Body of pancreas (tissue), 4 donors: Measurements from ENCODE around the gene KRT81. TPM values are rescaled to one million over a fixed set of nuclear protein-coding genes. Genes with fewer than 3 reads are reported as not detected.

ENCODE experiments used
- ATAC-seq: fragments of 150-250 bp; one replicate; pipeline ENCODE4 v1.9.1; 2016
- DNase-seq, 4 donors: peaks; one replicate each; pipeline ENCODE4 v3.0.0-alpha.2; 2019
- H3K27ac ChIP-seq, 4 donors: fragments of 200-600 bp; sonication (generic); 1 replicate in 3 of 4; 2 replicates in 1 of 4; pipeline versions ENCODE4 v1.5.1 to v1.6.1; 2016 to 2019; ENCODE audit warnings: mild to moderate bottlenecking in 1 of 4, mixed read lengths in 1 of 4, moderate library complexity in 1 of 4
- H3K27me3 ChIP-seq, 2 donors: fragments of 200-600 bp; sonication (generic); one replicate each; pipeline ENCODE4 v1.6.0; 2016; ENCODE audit warnings: mild to moderate bottlenecking in 1 of 2
- H3K36me3 ChIP-seq, 2 donors: fragments of 200-600 bp; sonication (generic); replicated peaks in 1 of 2; 2 replicates each; pipeline ENCODE4 v1.5.1; 2016; ENCODE audit warnings: low read depth in 2 of 2; ENCODE audit not compliant: insufficient read depth in 1 of 2
- H3K4me1 ChIP-seq: fragments of 200-600 bp; sonication (generic); one replicate; pipeline ENCODE4 v1.6.0; 2016
- H3K4me3 ChIP-seq, 2 donors: fragments of 200-600 bp; sonication (generic); 1 replicate in 1 of 2; 2 replicates in 1 of 2; pipeline ENCODE4 v1.5.1; 2016 to 2019
- H3K9me3 ChIP-seq, 3 donors: fragments of 200-600 bp; sonication (generic); 1 replicate in 2 of 3; 2 replicates in 1 of 3; pipeline ENCODE4 v1.5.1; 2016
- CTCF ChIP-seq, 7 experiments: fragments of 450-650 bp in 4 of 7; fragments of 200-600 bp in 3 of 7; sonication (generic) in 3 of 7; IDR thresholded peaks; one replicate each; pipeline ENCODE4 v1.5.1; 2016 to 2019; ENCODE audit warnings: antibody characterized with exemption in 7 of 7
- POLR2A ChIP-seq, 3 donors: fragments of 450-650 bp; IDR thresholded peaks; one replicate each; pipeline ENCODE4 v1.6.1; 2016; ENCODE audit warnings: antibody characterized with exemption in 3 of 3, mild to moderate bottlenecking in 2 of 3
- WGBS, 2 donors: methylation state at CpG; one replicate each; pipeline ENCODE4 v1.1.5; 2017; 5-methylcytosine and 5-hydroxymethylcytosine counted together
- intact Hi-C: fragments of 100-400 bp; cut with DNase I; formaldehyde crosslinking; loops from one replicate; pipeline ENCODE4 v1.15.1; 2023
- total RNA-seq, 2 donors: library from RNA; depleted of rRNA; stranded (reverse); fragments of >200 nt; gene quantifications; one replicate each; pipeline ENCODE4 v1.1.0, GENCODE V29; 2016

KRT81 gene
- not detected for total RNA-seq

DNA sequence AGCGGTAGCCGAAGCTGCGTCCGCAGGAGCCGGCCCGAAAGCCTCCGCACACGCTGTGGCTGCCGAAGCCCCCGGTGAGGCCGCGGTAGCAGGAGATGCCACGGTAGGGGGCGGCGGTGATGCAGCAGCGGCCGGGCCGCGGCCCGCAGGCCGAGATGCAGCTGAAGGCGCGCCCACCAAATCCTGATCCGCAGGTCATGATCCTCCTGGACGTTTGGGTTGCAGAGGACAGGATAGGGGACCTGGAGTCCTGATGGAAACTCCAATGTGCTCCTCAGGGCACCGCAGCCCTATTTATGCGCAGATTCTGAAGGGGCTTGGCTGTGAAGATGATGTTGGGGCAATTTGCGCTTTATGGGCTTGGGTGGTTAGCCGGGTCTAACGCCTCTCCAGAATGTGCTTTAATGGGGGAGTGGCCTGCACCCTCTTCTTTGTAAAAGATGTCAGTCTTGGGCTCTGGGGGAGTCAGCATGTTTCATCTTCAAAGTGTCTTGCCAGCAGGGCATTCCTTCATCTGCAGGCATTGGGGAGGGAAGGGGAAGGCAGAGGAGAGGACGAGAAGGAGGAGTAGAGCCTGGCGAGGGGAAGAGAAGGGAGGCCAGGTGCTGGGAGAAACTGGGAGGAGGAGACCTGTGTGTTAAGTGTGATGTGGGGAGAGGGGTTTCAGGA lies at the start of gene KRT81:
Gene KRT81 (minus strand): TSS at position 268 of the 669 bp plus-strand sequence. CDS start 69 bp downstream, at position 199.
- intact Hi-C loops = no loop called here
- no peaks in the 10 kb centered on the region for H3K9me3 ChIP-seq
- H3K4me3 ChIP-seq = no peak within 1 kb of the TSS
- no peak for TF ChIP-seq CTCF (IDR thresholded peaks at IDR 0.05)
- no peak for TF ChIP-seq POLR2A (IDR thresholded peaks at IDR 0.05)
- no peak for ATAC-seq
- no peaks in the 10 kb centered on the region for H3K4me1 ChIP-seq
- no peak within 1 kb of the TSS for H3K27ac ChIP-seq
- no peaks in the 10 kb centered on the region for H3K27me3 ChIP-seq
- WGBS, 2 donors = 59 to 68% methylated on average over 15 of the region's 32 CpGs
- no peaks in the 10 kb centered on the region for H3K36me3 ChIP-seq
- DNase-seq = no peak

GRCh38 chr12:52338241-52338960 lies 47.1 kb upstream of the KRT81 start:
- ATAC-seq (no peak), DNase-seq (no peak)
- 77 to 84% methylated on average over 10 of the region's 10 CpGs for WGBS, 2 donors
- H3K4me1 ChIP-seq = peaks cover 4% of the 10 kb centered on the region
- H3K9me3 ChIP-seq = peaks cover 0 to 2% (median 0%) of the 10 kb centered on the region in 3 donors
- no peak overlapping the region for H3K27ac ChIP-seq
- no peaks in the 10 kb centered on the region for H3K36me3 ChIP-seq
- intact Hi-C loops = no loop called here
- H3K27me3 ChIP-seq = no peaks in the 10 kb centered on the region
- TF ChIP-seq POLR2A (IDR thresholded peaks at IDR 0.05) = no peak
- no peak for TF ChIP-seq CTCF (IDR thresholded peaks at IDR 0.05)
- H3K4me3 ChIP-seq = no peak overlapping the region

DNA sequence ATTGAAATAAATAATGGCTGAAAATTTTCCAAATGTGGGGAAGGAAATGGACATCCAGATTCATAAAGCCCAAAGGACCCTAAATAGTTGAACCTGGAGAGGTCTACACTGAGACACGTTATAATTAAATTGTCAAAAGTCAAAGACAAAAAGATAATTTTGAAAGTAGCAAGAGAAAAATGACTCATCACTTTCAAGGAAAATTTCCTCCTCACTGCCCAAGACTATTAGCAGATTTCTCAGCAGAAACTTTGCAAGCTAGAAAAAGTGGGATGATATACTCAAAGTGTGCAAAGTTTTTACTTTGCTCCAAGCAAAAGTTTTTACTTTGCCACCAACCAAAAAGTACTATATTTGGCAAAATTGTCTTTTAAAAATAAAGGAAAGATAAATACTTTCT lies 45.7 kb upstream of the KRT81 start:
- Histone ChIP-seq H3K36me3 (no peaks in the 10 kb centered on the region), H3K9me3 (no peaks in the 10 kb centered on the region), H3K27me3 (no peaks in the 10 kb centered on the region), H3K4me1 (peaks cover 4% of the 10 kb centered on the region), H3K4me3 (no peak overlapping the region), H3K27ac (no peak overlapping the region)
- TF ChIP-seq POLR2A (IDR thresholded peaks at IDR 0.05) (no peak), CTCF (IDR thresholded peaks at IDR 0.05) (no peak)
- ATAC-seq = no peak
- no peak for DNase-seq
- WGBS, 2 donors = 73 to 80% methylated on average over 1 of the region's 1 CpG
- intact Hi-C loops = no loop called here

DNA sequence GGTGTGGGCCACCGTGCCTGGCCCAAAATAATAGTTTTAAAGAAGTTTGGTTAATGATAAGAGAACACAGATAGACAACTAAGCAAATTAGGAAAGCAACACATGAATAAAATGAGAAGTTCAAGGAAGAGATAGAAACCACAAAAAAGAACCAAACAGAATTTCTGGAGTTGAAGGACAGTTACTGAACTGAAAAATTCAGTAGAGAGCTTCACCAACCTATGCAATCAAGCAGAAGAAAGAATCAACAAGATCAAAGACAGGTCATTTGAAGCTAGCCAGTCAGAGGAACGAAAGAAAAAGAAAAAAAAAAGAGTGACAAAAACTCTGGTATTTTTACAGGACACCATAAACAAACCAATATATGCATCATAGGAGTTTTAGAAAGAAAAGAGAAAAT lies 45.3 kb upstream of the KRT81 start:
- H3K4me1 ChIP-seq = peaks cover 4% of the 10 kb centered on the region
- H3K36me3 ChIP-seq = no peaks in the 10 kb centered on the region
- DNase-seq (no peak), ATAC-seq (no peak)
- H3K27ac ChIP-seq = no peak overlapping the region
- intact Hi-C loops = no loop called here
- TF ChIP-seq POLR2A (IDR thresholded peaks at IDR 0.05) (no peak), CTCF (IDR thresholded peaks at IDR 0.05) (no peak)
- no peak overlapping the region for H3K4me3 ChIP-seq
- WGBS, 2 donors = 56 to 63% methylated on average over 2 of the region's 2 CpGs
- no peaks in the 10 kb centered on the region for H3K27me3 ChIP-seq
- no peaks in the 10 kb centered on the region for H3K9me3 ChIP-seq
